Kidney (tissue), 14 donors: ENCODE measurements around the gene TBC1D17. TPM values are rescaled to one million over a fixed set of nuclear protein-coding genes. Genes with fewer than 3 reads are reported as not detected.

Experiments
- DNase-seq, 5 donors: peaks; one replicate each; pipeline ENCODE4 v3.0.0-alpha.2; 2013 to 2020
- FAIRE-seq: peaks from 2 replicates; lab custom pipeline; 2012; peaks lifted over from hg19 to GRCh38; lab: Jason Lieb, UNC
- H3K27ac ChIP-seq, 2 donors: one replicate each; pipeline ENCODE4 v1.7.0; 2013; ENCODE audit warnings: low read depth in 2 of 2, low read length in 2 of 2, inconsistent platforms in 1 of 2
- H3K27me3 ChIP-seq: one replicate; pipeline ENCODE4 v1.7.1; 2013; ENCODE audit warnings: low read length, inconsistent platforms; ENCODE audit not compliant: control insufficient read depth, insufficient read depth
- H3K36me3 ChIP-seq, 3 donors: one replicate each; pipeline versions ENCODE4 v1.7.0 to v1.7.1; 2013; ENCODE audit warnings: low read length in 3 of 3, control low read depth in 1 of 3, inconsistent platforms in 1 of 3; ENCODE audit not compliant: insufficient read depth in 3 of 3, control insufficient read depth in 2 of 3
- H3K4me1 ChIP-seq, 3 donors: one replicate each; pipeline versions ENCODE4 v1.7.0 to v1.7.1; 2013; ENCODE audit warnings: low read length in 3 of 3, inconsistent platforms in 1 of 3, low read depth in 1 of 3; ENCODE audit not compliant: control insufficient read depth in 2 of 3, insufficient read depth in 2 of 3
- H3K4me3 ChIP-seq, 3 donors: one replicate each; pipeline versions ENCODE4 v1.7.0 to v1.8.1; 2013; ENCODE audit warnings: low read length in 3 of 3, control low read depth in 1 of 3, inconsistent platforms in 1 of 3
- H3K9ac ChIP-seq, 3 donors: one replicate each; pipeline versions ENCODE4 v1.7.0 to v1.7.1; 2013; ENCODE audit warnings: low read length in 3 of 3, control low read depth in 1 of 3, inconsistent platforms in 1 of 3
- H3K9me3 ChIP-seq, 3 donors: one replicate each; pipeline versions ENCODE4 v1.7.0 to v1.7.1; 2013; ENCODE audit warnings: low read length in 3 of 3, control low read depth in 1 of 3, inconsistent platforms in 1 of 3; ENCODE audit not compliant: control insufficient read depth in 2 of 3, insufficient read depth in 1 of 3
- CTCF ChIP-seq: IDR thresholded peaks from 3 replicates; pipeline ENCODE4 v1.5.1; 2012; ENCODE audit warnings: mild to moderate bottlenecking, moderate library complexity, borderline replicate concordance; ENCODE audit not compliant: insufficient read depth; ENCODE audit errors: extremely low read depth
- intact Hi-C: fragments of 100-400 bp; cut with DNase I; formaldehyde crosslinking; loops from one replicate; pipeline ENCODE4 v1.11.1; 2022
- polyA plus RNA-seq: library from polyadenylated mRNA; stranded (reverse); fragments of 350-450 nt; fragmentation: Illumina TruSeq; extraction: RNeasy Lipid Tissue Mini Kit (QIAGEN cat#74804); gene quantifications from one replicate; pipeline ENCODE4 v1.2.3, GENCODE V29; 2014; ENCODE audit warnings: low read depth, low replicate concordance; ENCODE audit not compliant: insufficient read depth
- total RNA-seq: library from RNA; stranded (reverse); fragmentation: NEBNext Ultra II Directional; extraction: Animal tissue kit (Norgen Biotek cat#: 25700); gene quantifications from one replicate; pipeline ENCODE4 v1.2.1, GENCODE V29; 2021
- donor health status: control.
- donor health status: control.
- donor health status: control.
- donor health status: control.
- donor health status: control.
- donor health status: DM: yes; HTN: yes; CAD: no.
- donor health status: Normal renal cell carcinoma (clear cell type).

TBC1D17 gene
- total and polyA plus RNA-seq, 2 donors from 2014 or later: 34.8 to 43.6 TPM

- DNase-seq (peak in 1 of 5 donors; percentile 75), FAIRE-seq (no peak)
- H3K9me3 ChIP-seq: no peaks in the 10 kb centered on the region
- H3K4me3 ChIP-seq: no peak overlapping the region
- H3K27ac ChIP-seq: no peak overlapping the region
- no peaks in the 10 kb centered on the region for H3K27me3 ChIP-seq
- H3K9ac ChIP-seq: no peak overlapping the region
- intact Hi-C loops: no loop called here
- peaks cover 0 to 31% (median 9%) of the 10 kb centered on the region in 3 donors for H3K36me3 ChIP-seq
- H3K4me1 ChIP-seq: peaks cover 0 to 9% (median 6%) of the 10 kb centered on the region in 3 donors
- TF ChIP-seq CTCF: no peak
Observed at GRCh38 chr19:49857061-49857837, 20.3 kb upstream of the TBC1D17 start.

GRCh38 chr19:49857838-49858087 is 19.7 kb upstream of the TBC1D17 start:
- intact Hi-C loops: no loop called here
- Histone ChIP-seq H3K36me3 (peaks cover 0 to 31% (median 9%) of the 10 kb centered on the region in 3 donors), H3K27me3 (no peaks in the 10 kb centered on the region), H3K9ac (no peak overlapping the region), H3K4me1 (peaks cover 0 to 4% (median 2%) of the 10 kb centered on the region in 3 donors), H3K9me3 (no peaks in the 10 kb centered on the region), H3K27ac (no peak overlapping the region), H3K4me3 (no peak overlapping the region)
- DNase-seq: peak in 1 of 5 donors; percentile 52
- FAIRE-seq: no peak
- no peak for TF ChIP-seq CTCF

- H3K9ac ChIP-seq: no peak overlapping the region
- H3K4me1 ChIP-seq: peaks cover 0 to 3% (median 0%) of the 10 kb centered on the region in 3 donors
- no peaks in the 10 kb centered on the region for H3K27me3 ChIP-seq
- H3K27ac ChIP-seq: no peak overlapping the region
- no peak for FAIRE-seq
- peaks cover 0 to 34% (median 9%) of the 10 kb centered on the region in 3 donors for H3K36me3 ChIP-seq
- TF ChIP-seq CTCF: no peak
- intact Hi-C loops: no loop called here
- no peaks in the 10 kb centered on the region for H3K9me3 ChIP-seq
- peak in 1 of 5 donors; percentile 54 for DNase-seq
- no peak overlapping the region for H3K4me3 ChIP-seq
Observed at GRCh38 chr19:49858088-49858985, 19.2 kb upstream of the TBC1D17 start.
